Testis (tissue), 2 donors: ENCODE data around the gene ALDH4A1.

Source experiments
- CTCF ChIP-seq, 3 experiments: fragments of 450-650 bp in 2 of 3; fragments of 200-600 bp in 1 of 3; sonication (generic) in 1 of 3; IDR thresholded peaks; one replicate each; pipeline ENCODE4 v1.5.1; 2016 to 2019; ENCODE audit warnings: antibody characterized with exemption in 3 of 3, mild to moderate bottlenecking in 2 of 3, moderate library complexity in 1 of 3
- POLR2A ChIP-seq: fragments of 450-650 bp; IDR thresholded peaks from one replicate; pipeline ENCODE4 v1.6.1; 2017; ENCODE audit warnings: antibody characterized with exemption, mild to moderate bottlenecking, moderate library complexity

GRCh38 chr1:18947570-18947969, 45.2 kb upstream of the ALDH4A1 start:
- TF ChIP-seq CTCF (IDR thresholded peaks at IDR 0.05) (no peak), POLR2A (no peak)
